GM10847 (cell line): Measurements from ENCODE around the gene LRRK1.

Source experiments
- POLR2A ChIP-seq: IDR thresholded peaks from 2 replicates; pipeline ENCODE4 v1.6.1; 2011; ENCODE audit not compliant: insufficient read length; ENCODE audit errors: extremely low read depth

Gene LRRK1

GRCh38 chr15:100900136-100900794 lies 18.9 kb upstream of the LRRK1 start:
- TF ChIP-seq POLR2A, result no peak

GRCh38 chr15:100900795-100901169 lies 18.4 kb upstream of the LRRK1 start:
- no peak for TF ChIP-seq POLR2A

GRCh38 chr15:100901296-100901695 lies 17.9 kb upstream of the LRRK1 start:
- no peak for TF ChIP-seq POLR2A

GRCh38 chr15:100901702-100902435 lies 17.3 kb upstream of the LRRK1 start:
- no peak for TF ChIP-seq POLR2A

- no peak for TF ChIP-seq POLR2A
Measured at GRCh38 chr15:100902436-100903167, 16.6 kb upstream of the LRRK1 start.

GRCh38 chr15:100903168-100903554 lies 16.0 kb upstream of the LRRK1 start:
- no peak for TF ChIP-seq POLR2A

GRCh38 chr15:100905850-100906249 lies 13.3 kb upstream of the LRRK1 start:
- TF ChIP-seq POLR2A, result no peak

GRCh38 chr15:100908466-100908865 lies 10.7 kb upstream of the LRRK1 start:
- no peak for TF ChIP-seq POLR2A

- TF ChIP-seq POLR2A, result no peak
Measured at GRCh38 chr15:100909565-100909964, 9.6 kb upstream of the LRRK1 start.

- TF ChIP-seq POLR2A, result no peak
Measured at GRCh38 chr15:100909989-100910955, 8.9 kb upstream of the LRRK1 start.

GRCh38 chr15:100911086-100911485 lies 8.1 kb upstream of the LRRK1 start:
- no peak for TF ChIP-seq POLR2A

GRCh38 chr15:100913961-100914360 lies 5.2 kb upstream of the LRRK1 start:
- no peak for TF ChIP-seq POLR2A

GRCh38 chr15:100914876-100915275 lies 4.3 kb upstream of the LRRK1 start:
- no peak for TF ChIP-seq POLR2A

- no peak for TF ChIP-seq POLR2A
Measured at GRCh38 chr15:100918034-100918689, 995 bp upstream of the LRRK1 start.
